T1000 (cell line): ENCODE measurements around the gene GLI2.

Experiments
- DNase-seq: peaks from one replicate; lab custom pipeline; 2025; ENCODE audit warnings: mixed read lengths; lab: John Stamatoyannopoulos, UW

The GLI2 gene

GRCh38 chr2:120738117-120738516, 2.4 kb downstream of the GLI2 start:
- DNase-seq: no peak

DNA sequence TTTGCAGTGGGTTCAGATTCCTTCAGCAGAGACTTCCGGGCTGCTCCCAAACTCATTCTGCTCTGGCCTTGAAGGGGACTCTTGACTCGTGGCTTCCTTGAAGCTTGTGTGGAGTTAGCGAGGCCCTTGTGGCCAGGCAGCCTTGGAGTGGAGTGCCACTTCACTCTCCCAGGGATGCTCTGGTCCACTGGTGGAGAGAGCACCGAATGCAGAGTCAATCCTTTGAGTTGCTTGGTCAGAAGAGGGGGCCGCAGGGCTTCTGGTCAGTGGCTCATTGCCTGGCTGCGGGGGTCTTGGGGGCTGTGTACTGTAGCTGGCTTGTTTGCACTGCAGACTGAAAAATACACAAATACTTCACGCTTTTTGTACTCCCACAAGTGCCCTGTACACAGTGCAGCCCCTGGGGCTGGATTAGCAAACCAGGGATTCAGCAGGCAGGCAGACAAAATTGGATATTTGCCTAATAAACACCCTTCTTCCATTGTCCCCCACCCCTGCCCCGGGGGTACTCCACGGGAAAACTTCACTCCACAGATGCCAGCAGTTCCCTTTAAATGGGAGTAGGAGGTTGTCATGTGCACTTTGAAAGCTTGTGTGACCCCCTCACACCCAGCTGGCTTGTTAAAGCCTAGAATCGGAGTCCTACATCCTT, 3.2 kb downstream of the GLI2 start:
- DNase-seq: no peak

DNA sequence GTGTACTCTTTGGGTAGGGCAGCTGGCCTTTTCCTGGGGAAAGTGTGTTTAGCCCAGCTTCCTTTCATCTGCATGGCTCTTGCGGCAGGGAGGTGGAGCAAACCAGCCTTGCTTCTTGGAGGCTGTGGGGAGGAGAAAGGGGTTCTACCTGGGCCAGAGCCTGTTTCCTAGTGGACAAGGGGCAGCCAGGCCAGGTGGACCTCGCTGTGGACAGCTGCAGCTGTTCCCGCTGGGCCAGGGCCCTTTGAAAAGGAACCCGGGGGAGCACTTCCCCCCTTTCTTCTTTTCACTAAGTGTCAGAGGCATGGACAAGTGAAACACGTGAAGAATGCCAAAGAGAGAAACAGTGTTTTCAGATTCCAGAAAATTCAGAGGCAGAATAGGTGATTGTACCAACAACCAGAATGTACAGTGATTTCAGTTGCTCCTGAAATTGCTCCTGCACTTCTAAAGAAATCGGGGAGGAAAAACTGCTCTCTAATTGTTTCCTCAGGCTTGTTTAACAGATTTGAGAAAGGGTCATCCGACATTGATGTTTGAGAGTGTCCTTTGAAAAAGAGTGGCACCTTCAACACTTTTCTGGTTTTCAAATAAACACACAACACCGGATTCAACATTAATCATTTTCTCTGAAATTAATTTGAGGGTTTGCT, 3.9 kb downstream of the GLI2 start:
- no peak for DNase-seq

DNA sequence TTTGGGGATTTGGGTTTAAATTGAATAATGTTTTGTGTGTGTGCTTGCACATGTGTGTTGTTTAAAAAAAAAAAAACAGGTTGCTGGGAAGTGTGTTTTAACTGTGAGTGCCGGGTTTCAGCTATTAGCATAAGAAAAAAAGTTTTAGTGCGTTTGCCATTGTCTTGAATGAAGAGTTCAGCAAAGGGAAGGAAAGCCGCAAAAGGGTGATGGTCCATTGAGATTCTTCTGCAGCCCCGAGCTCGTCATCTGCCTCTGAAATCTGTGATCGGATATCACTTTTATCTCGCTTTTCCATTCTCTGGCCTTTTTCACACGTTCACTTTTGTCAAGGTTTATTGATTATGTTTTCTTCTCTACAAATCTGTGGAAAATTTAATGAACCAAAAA, 4.7 kb downstream of the GLI2 start:
- DNase-seq: no peak

- no peak for DNase-seq
Observed at GRCh38 chr2:120740765-120741524, 5.3 kb downstream of the GLI2 start.

DNA sequence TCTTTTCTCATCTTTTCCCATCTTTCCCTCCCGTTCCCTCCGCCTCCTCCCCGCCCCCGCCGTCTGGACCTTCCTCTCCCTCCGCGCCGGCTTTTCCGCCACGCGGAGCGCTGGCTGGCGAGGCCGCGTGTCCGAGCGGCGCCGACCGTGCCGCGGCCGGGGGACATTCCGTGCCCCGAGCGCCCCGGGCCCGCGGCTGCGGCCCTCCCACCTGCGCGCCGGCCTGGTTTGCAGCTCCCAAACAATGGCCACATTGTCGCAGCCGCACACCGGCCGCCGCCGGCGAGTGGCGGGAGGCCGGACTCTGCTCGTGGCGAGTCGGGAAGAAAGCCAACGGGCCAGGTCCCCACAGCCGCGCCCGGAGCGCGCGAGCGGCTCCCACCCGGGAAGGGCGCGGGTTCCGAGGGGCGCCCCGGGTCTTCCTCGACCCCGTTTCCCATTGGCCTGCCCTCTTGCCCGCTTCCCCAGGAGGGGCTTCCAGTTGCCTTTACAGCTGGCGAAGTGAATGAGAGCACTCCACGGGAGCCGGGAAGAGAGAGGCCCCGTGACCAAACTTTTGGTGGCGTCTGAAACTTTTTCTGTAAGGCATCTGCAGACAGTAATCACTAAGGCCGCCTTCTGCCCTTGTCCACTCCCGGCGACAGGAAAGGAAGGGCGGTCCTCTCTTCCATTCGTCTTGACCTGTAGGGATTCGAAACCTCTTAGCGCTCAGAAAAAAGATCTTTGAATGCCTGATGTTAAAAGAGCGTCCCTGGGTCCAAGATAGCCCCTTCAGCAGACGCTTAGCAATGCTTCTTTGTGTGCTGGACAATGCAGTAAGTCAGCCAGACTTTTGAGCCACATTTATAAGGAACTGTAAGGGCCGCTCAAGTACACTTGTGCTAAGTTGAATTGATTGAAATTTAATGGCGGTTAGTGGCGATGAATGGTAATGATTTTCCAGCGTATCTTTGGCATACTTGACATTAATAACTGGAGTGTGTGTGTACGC, 6.2 kb downstream of the GLI2 start:
- DNase-seq: no peak

GRCh38 chr2:120743657-120744056, 8.0 kb downstream of the GLI2 start:
- no peak for DNase-seq

DNA sequence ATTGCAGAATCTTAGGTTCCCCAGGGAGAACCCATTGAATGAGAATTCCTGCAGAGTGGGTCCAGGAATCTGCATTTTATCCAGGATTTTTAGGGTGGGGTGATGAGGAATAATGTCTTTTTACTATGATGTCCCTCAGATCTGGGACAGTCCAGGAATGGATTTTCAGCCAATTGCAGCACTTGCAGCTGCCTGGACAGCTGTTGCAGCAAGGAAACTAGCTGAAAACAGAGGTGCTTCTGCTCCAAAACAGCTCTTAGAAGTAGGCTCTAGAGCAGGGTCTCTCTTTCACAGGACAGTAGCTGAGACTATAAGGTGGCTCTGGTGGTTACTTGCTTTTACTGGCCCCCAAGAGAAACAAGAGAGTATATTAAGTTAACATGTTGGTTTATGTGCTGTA, 9.1 kb downstream of the GLI2 start:
- no peak for DNase-seq

DNA sequence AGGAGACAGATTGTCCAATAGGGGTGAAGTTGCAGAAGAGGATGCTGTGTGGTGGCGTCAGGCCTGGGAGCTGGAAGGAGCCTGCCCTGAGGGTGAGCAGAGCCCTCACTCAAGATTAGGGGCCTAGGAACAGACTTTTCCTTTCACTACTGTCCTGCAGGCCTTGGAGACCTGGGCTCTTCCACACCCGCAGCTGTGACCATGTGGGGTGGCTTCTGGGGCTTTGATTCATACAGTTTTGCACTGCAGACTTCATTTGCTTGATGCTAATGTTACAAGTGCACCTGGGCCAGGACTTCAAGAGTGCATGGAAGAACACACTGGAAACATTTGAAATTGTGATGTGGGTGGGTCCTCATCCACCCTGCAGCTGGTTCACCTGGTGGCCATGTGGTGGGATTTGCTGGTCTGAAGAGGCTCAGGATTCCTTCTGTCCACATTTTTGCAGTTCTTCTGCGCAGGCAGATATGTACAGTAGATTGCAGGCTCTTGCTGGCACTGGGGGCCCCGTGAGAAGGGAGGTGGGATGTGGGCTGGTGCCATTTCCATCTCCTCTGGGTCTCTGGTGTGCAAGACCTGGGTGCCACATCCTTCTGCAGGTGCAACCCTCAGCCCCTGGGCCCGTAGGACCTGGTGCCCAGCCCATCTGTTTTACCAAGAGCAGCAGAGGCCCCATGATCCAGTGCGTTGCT, 9.9 kb downstream of the GLI2 start:
- no peak for DNase-seq

DNA sequence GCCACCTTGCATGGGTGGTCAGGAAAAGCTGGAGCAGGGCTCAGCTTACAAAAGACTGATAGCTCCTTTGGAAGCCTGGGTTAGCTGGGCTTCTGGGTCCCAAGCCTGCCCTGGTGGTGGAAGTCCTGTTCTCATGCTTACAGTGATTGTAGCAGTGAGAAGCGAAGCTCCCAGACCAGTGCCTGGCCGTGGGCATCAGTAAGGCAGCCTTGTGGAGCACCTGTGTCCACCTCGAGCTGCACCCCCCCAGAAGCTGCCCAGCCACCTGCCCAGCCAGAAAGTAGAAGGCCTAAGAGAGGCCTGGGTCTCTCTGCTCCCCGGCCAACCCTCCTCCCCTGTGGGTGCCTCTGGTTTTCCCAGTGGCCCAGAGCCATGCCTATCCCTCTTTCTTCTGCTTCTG, 10.5 kb downstream of the GLI2 start:
- DNase-seq: no peak

DNA sequence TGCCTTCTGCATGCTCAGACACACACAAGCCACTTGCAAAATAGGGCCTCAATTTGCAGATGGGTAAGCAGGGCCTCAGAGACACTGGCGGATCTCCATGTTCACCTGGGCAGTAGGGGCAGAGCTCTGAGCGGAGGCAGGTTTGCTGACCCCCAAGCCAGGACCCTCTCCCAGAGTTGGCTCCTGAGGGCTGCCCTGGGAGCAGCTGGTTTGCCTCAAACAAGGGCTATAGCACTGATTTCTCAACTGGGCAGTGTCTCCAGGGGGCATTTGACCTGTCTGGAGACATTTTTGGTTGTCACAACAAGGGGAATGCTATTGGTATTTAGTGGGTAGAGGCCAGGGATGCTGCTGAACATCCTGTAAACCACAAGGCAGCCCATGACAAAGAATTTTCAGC, 11.6 kb downstream of the GLI2 start:
- no peak for DNase-seq

- DNase-seq: no peak
Observed at GRCh38 chr2:120747706-120748105, 12.0 kb downstream of the GLI2 start.

DNA sequence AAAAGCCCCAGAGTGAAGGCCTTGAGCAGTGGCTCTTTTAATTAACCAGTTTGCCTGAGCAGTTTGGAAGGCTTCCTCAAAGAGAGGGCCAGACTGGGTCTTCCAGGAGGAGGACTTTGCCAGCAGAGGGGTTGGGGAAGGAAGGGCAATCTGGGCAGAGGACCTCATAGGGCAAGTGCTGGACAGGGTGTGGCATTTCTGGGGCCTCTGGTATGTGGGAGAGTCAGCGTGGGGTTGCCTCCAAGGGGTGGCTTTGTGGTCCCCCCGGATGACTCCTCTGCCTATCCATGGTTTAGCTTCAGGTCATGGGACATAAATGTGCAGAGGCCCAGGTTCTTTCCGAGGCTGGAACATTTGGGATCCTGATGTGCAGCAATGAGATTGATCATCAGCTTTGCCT, 12.6 kb downstream of the GLI2 start:
- DNase-seq: no peak

DNA sequence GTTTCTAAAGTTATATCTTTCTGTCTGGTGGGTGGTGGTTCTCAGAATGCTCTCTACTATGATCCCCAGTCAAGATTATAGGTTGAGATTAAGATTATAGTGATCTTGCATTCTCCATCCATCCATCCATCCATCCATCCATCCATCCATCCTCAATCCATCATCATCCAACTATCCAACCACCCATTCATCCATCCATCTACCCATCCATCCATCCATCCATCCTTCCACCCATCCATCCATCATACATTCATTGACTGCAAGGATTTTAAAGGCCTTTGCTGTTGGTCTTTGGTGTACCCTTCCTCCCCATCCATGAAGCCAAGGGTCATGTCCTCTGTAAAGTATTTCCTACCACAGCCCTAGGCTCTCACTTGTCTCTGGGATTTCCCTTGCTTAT, 13.1 kb downstream of the GLI2 start:
- DNase-seq: no peak

GRCh38 chr2:120749506-120750431, 14.1 kb downstream of the GLI2 start:
- no peak for DNase-seq

DNA sequence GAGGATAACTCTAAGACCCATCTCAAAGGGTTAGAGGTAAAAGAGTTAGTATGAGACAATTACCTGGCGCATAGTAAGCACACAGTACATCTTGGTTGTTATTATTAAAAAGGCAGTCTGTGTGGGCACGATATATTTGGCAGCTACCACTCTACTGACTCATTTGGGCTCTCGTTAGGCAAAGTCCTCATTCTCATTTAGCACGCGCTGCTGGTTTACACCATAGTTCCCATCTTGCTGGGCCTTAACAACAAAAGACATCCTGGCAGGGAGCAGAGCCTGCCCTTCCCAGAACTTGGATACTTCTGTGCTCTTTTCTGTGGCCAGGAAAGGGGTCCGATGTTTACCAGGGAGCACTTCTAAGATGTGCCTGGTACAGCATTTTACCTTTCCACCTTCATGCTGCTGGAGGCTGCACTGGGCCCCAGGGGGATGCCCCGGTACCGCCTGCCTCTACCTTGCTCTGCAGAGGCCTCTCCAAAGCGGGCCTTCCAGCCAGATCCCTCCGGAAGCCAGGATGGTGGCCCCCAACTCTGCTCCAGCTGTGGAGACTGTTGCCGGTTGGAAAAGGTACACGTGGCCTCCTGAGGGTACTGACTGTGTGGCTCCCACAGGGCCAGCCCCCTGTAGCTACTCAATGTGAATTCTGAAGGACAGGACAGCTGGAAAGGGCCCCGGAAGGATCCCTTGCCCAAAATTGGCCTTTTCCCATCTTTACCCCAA, 15.0 kb downstream of the GLI2 start:
- no peak for DNase-seq

DNA sequence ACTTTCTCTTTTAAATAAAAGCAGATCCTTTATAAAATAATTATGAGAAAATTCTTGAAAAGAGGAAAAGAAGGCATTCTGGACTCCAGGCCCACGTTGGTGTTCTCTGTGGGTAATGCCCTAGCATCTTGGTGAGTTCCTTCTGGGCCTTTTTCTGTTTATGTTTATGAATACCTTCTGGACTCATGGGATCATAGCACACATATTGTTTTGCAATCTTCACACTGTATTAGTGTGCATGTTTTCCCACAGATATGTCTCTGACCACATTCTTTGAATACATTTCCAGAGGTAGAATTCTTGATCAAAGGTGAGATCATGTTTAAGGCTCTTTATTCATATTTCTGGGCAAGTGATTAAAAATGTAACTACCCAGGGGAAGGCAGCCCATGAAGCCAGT, 15.9 kb downstream of the GLI2 start:
- DNase-seq: no peak

- DNase-seq: no peak
Observed at GRCh38 chr2:120754067-120754960, 18.6 kb downstream of the GLI2 start.
